SK-N-SH treated with all-trans-retinoic acid at 6 μM for 48 hours (cell line): Measurements from ENCODE around the gene C12orf60.

ENCODE experiments used
- GLIS3 ChIP-seq: fragments of 250-450 bp; sonication (Bioruptor Pico); IDR thresholded peaks from 2 replicates; pipeline ENCODE4 v1.5.0; 2020; ENCODE audit warnings: mild to moderate bottlenecking, moderate library complexity
- PPARA ChIP-seq: fragments of 250-450 bp; sonication (Bioruptor Pico); IDR thresholded peaks from 2 replicates; pipeline ENCODE4 v1.5.0; 2020; ENCODE audit warnings: mild to moderate bottlenecking, borderline replicate concordance
- TF ChIP-seq, protein P1 (sequence below): fragments of 250-450 bp; sonication (Bioruptor Pico); IDR thresholded peaks from 2 replicates; pipeline ENCODE4 v1.8.0; 2020; ENCODE audit warnings: mild to moderate bottlenecking, moderate library complexity, borderline replicate concordance

DNA sequence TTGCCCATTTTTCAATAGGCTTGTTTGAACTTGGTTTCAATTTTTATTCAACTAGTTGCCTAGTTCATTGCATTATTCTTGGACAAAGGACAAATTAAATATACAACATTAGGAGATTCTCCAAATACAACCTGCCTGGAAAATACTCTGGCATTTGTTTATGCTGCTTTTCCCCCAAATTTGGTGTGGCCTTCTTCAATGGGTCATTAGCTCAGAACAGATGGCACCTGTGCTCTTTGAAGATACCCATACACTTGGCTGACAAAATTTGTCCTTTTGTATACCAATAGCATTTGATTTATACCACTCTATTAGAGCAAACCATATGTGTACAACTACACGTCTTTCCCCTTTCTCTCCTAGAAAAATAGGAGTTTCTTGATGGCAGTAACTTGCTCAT is 35.9 kb upstream of the C12orf60 start:
- TF ChIP-seq GLIS3 (CRISPR knock-in tag) (no peak), PPARA (CRISPR knock-in tag) (no peak)
- TF ChIP-seq, protein P1, sequence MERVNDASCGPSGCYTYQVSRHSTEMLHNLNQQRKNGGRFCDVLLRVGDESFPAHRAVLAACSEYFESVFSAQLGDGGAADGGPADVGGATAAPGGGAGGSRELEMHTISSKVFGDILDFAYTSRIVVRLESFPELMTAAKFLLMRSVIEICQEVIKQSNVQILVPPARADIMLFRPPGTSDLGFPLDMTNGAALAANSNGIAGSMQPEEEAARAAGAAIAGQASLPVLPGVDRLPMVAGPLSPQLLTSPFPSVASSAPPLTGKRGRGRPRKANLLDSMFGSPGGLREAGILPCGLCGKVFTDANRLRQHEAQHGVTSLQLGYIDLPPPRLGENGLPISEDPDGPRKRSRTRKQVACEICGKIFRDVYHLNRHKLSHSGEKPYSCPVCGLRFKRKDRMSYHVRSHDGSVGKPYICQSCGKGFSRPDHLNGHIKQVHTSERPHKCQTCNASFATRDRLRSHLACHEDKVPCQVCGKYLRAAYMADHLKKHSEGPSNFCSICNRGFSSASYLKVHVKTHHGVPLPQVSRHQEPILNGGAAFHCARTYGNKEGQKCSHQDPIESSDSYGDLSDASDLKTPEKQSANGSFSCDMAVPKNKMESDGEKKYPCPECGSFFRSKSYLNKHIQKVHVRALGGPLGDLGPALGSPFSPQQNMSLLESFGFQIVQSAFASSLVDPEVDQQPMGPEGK (CRISPR knock-in tag), result no peak
